ENCODE data around the gene TM4SF18.

DNA sequence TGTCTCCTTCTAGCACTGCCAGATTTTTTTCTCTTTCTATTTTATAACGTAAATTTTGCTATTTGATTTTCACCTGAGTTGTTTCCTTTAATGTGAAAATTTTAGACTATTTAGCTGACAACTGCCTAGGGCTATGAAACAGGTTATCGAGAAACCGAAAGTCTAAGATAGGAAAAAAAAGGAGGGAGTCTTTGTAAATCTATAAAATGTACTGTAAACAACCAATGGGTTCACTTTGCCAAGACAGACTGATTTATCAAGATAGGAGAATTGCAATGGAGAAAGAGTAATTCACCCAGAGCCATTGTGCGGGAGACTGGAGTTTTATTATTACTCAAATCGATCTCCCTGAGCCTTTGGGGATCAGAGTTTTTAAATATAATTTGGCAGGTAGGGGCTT, 50.0 kb downstream of the TM4SF18 start:
- TF ChIP-seq, protein P1, sequence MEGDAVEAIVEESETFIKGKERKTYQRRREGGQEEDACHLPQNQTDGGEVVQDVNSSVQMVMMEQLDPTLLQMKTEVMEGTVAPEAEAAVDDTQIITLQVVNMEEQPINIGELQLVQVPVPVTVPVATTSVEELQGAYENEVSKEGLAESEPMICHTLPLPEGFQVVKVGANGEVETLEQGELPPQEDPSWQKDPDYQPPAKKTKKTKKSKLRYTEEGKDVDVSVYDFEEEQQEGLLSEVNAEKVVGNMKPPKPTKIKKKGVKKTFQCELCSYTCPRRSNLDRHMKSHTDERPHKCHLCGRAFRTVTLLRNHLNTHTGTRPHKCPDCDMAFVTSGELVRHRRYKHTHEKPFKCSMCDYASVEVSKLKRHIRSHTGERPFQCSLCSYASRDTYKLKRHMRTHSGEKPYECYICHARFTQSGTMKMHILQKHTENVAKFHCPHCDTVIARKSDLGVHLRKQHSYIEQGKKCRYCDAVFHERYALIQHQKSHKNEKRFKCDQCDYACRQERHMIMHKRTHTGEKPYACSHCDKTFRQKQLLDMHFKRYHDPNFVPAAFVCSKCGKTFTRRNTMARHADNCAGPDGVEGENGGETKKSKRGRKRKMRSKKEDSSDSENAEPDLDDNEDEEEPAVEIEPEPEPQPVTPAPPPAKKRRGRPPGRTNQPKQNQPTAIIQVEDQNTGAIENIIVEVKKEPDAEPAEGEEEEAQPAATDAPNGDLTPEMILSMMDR (IDR thresholded peaks at IDR 0.05): no peak
- no peak for TF ChIP-seq EZH2 (IDR thresholded peaks at IDR 0.05)
- TF ChIP-seq EZH2phosphoT487 (IDR thresholded peaks at IDR 0.05): no peak

Measured in neural progenitor cell (in vitro differentiated cells).